Stimulated activated CD4-positive, alpha-beta T cell treated with anti-CD3 and anti-CD28 coated beads, Interleukin-2, amount 100 ng/mL, for 4 hours (primary cell): Measurements from ENCODE around the gene DUSP2.
"Not testable (repeated sequence)": the region's sequence is repeated elsewhere in the genome, so short reads cannot be mapped to it uniquely, and the experiment has no call there.

Experiments used
- DNase-seq: peaks from one replicate; pipeline ENCODE4 v3.0.0-alpha.2; 2020; ENCODE audit warnings: low read depth

The DUSP2 gene

DNA sequence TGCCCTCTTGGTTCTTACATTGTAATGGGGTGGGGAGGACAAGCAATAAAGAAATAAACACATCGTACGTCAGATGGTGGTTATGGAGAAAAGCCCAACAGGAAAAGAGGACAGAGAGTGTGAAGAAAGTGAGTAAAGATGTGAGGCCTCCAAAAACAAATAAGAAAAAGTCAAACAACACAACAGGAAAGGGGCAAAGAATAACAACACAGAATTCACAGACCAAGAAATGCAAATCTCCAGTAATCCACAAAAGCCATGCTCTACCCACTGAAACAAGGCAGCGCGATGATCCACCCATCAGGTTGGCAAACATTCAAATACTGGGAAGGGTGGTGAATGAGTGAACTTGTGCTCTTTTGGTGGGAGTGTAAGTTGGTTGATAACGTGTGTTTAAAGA, 16.7 kb upstream of the DUSP2 start:
- no peak for DNase-seq

DNA sequence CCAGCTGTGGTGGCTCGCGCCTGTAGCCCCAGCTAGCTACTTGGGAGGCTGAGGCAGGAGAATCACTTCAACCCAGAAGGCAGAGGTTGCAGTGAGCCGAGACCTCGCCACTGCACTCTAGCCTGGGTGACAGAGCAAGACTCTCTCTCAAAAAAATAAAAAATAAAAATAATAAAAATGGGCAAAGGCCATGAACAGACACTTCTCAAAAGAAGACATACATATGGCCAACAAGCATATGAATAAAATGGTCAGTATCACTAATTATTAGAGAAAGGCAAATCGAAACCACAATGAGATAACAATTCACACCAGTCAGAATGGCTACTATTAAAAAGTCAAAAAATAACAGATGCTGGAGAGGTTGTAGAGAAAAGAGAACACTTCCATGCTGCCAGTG, 15.1 kb upstream of the DUSP2 start:
- DNase-seq = not testable (repeated sequence)

DNA sequence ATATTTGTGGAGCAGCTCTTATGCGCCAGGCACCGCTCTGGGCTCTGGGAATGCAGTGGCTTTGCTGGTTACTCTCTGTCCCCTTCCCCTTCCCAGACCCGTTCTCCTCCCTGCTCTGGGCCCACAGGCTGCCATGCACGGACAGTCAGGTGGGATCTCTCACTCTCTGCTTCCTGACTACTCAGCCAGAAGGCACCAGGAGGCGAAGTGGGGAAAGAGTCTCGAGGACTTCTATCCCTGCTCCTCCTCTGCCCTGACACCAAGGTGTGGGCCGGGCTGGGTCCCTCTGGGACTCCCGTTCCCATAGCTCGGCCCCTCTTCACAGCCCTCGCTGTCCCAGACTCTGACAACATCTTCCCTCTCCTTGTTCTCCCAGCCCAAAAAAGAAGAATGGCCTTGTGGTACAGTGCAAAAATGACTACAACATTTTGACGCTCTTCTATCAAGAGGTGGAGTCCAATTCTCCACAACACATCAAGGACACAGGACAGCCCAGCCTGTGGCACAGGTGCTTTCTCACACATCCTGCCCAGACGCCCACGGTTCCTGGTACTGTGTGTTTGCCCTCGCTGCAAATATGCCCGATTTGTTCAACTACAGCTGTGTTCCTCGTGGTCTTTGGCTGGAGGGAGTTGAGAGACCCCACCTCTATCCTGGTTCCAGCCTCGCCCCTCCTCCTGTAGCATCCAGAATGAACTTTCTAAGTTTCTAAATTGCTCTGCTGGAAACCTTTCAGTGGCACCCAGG, 14.0 kb upstream of the DUSP2 start:
- DNase-seq = peak; percentile 52

DNA sequence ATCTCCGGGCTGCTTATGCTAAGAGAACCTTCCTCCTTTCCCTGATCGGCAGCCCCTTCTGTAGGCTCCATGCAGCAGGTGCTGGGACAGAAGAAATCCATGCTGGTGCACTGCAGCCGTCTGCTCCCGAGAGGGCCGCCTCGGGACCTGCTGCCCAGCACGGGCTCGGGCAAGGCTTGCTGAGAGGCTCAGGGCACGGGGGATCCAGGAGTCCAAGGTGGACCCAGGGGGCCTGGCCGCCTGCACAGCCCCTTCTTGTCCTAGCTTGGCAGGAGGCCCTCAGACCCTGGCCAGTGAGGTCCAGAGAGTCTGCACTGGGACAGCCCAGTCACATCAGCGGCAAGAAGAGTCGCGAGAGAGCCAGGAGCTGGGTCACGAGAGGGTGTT, 13.3 kb upstream of the DUSP2 start:
- no peak for DNase-seq

DNA sequence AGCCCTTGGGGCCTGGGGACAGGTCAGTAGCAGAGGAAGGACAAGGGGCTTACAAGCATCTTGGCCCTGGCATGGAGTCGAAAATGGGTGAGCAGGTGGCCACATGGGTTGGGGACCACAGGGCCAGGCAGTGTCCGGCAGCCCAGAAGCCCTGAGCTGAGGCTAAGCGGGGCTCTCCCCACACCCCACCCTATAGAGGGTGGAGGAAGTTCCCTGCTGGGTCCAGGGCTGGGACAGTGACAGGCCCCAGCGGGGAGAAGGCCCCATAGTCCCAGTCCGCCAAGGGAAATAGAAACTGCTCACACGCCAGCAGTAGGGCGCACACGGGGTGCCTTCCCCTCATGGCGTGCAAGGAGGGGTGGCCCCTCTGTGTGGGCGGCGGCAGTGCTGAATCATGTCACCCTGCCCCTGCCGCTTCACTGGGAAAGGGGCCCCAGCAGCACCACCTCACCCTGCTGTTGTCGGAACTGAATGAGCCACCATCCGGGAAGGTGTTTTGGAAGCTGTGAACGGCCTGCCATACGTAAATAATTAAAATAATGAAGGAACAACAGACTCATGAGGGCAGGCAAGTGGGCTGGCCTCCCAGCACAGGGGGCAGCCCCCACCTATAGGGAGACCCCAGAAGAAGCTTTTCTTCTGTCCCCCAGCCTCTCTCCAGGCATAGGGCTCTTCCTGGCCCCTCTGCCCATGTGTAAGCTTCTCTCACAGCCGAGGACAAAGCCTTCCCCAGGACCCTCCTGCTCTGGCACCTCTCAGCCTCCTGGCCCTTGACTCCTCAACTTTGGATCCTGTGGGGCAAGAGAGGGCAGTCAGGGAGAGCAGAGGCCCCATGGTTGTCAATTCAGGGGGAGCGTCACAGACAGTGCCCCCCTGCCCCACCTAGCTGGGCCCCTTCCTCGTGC, 12.7 kb upstream of the DUSP2 start:
- DNase-seq = peak; percentile 95

DNA sequence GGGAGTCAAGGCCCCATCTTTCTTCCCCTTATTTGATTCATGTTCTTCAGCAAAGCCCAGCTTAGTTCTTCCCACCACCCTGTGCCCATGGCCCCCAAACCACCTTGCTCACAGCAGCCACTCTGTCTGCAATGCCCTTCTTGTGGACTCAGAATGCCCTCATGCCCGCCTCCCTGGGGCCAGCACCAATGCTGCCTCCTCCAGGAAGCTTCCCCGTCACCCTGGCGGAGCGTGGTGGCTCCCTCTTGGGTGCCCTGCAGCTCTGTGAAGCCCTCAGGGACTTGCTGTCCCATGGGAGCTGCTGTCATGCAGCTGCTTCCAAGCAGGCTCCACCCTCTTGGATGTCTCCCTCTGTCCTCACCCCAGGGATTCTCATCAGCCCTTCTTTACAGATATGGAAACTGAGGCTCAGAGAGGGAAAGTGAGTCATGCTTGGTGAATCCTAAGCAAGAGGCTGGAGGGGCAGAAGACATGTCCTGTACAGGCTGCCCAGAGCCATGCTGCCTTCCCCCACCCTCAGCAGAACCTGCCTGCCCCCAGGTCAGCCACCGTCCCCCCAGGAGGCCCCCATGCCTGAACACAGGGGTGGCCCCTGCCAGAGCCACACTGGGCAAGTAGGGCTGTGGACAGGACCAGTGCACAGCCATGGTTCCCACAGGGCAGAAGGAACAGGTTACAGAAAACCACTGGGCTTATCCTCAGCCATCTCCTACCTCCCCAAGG, 11.8 kb upstream of the DUSP2 start:
- no peak for DNase-seq

DNA sequence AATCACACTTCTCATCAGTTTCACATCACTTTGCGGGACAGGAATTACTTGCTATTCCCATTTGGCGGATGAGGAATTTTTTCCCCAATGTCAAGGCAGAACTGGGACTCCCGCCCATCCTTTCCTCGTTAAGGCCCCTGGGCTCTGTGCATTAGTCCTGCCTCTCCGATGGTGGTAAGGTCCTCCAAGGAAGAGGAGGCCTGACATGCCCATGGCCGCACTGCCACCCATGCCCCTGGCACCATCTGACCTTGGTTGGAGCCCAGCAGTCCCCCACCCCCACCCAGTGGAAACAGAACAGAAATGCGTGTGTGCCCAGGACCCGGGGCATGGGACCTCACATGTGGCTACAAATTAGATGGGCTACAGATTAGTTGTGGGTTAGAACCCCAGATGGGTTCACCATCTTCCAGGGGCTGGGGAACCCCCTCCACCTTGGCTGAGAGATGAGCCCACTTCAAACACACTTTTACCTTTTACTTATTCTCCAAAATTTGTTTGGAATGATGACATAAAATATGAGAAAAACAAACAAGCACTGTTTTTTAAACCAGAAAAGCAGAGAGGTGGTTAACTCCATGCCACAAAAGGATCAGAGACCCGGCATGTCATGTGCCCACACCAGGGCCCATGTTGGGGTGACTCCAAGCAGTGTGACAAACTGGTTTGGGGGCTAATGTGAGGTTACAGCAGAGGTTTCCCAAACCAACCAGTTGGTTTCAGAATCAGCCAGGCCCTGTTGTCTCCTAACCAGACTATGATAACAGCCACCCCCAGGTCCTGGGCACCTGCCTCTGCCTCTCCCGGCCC, 11.0 kb upstream of the DUSP2 start:
- no peak for DNase-seq

DNA sequence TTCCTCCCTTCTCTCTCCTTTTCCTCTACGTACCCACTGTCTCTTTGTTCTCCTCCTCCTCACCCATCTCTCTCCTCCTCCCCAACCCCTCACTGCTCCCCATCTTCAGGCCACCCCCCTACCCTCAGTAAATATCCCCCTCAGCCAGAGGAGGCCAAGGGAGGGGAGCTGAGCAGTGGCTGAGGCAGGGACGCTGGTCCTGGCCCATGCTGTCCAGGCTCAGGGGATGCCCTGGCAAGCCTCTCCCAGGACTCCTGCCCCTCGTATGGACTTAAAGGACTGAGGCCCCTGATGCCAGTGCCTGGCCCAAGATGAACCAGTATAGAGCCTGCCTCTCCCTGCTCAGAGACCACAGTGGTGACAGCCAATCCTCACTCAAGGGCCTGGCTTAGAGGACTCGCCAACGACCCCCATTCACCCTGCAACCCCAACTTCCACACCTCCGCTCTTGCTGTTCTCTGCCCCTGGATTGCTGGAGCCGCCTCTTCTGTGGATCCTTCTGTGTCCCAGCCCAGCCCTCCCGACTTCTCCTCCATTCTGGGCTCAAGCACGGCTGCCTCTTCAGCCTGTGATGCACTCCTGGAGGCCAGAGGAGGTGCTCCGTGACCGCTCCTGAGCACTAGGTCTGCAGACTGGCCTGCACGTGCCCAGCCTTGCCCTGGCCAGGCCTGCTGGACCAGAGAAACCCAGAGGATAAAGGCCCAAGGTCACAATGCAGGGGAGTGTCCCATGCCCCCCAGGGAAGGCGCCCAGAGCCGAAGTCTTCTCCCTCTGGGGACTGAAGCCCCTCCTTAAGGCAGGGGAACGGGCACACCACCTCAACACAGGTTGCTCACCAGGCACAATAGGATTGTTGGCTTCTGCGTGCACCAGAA, 9.5 kb upstream of the DUSP2 start:
- DNase-seq = no peak

DNA sequence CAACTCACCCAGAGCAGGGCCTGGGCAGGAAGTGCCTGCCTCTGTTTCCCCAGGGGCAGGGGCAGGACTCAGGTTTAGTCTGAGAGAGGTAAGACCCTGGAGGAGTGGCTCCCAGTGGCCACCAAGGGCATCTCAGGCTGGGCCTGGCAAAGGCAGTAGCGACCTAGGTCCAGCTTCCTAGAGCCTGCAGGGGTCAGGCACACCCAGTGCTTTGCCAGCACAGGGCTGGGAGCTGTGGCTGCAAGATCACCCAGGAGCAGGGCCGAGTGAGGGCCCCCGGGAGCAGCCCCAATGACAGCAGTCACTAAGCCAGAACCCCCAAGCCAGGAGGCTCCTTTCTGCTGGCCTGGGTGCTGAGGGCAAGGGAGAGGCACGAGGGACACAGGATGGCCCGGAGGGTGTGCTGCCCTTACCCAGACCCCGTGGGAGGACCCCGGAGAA, 8.8 kb upstream of the DUSP2 start:
- no peak for DNase-seq

DNA sequence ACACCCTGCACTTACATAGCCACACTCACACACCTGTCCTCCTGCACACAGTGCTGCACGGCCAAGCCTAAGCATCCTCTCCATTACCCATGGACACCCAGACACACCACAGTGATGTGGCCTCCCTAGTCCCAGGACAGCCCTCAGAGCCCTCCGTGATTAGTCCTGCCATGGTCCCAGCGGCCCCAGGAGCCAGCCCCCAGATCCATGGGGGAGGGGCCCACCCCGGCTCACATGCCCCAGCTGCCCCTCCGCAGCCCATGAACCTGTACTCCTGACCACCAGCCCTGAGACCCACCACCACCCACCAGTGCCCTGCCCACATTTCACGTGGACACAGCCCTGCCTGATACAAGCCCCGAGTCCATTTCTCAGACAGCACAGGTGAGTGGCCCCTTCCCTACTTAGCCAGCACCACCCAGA, 8.1 kb upstream of the DUSP2 start:
- no peak for DNase-seq

DNA sequence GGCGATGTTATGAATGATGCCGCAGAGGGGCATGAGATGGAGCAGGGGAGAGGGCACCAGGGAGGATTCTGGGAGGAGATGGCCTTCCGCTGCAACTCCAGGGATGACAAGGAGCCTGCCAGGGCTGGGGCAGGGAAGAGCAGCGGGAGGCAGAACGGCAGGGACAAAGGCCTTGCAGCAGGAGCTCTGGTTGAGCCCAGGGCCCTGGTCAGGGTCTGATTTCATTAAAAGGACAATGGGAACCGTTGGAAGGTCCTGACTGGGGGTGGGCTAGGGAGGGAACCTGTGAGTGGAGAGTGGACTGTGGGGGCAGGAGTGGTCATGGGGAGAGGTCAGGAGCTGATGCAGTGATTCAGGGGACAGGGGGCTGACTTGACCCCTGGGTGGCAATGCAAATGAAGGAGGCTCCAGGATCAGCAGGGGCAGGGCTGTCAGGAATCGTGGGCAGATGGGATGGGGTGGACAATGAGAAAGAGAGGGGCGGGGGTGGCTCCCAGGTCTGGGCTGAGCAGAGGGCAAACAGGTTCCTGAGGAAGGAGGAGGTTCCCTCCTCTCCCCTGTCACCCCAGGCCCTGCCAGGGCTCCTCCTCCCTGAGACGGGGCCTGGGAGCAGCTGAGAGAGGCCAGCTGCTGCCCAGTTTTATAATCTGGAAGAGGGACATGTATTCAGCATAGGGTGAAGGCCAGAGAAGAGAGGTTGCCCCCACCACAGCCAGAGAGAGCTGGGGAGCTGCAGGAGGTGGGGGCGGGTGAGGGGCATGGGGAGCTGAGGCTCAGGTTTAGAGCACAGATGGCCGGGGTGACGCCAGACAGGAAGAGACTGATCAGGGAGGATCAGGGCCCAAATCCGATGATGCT, 7.3 kb upstream of the DUSP2 start:
- no peak for DNase-seq

DNA sequence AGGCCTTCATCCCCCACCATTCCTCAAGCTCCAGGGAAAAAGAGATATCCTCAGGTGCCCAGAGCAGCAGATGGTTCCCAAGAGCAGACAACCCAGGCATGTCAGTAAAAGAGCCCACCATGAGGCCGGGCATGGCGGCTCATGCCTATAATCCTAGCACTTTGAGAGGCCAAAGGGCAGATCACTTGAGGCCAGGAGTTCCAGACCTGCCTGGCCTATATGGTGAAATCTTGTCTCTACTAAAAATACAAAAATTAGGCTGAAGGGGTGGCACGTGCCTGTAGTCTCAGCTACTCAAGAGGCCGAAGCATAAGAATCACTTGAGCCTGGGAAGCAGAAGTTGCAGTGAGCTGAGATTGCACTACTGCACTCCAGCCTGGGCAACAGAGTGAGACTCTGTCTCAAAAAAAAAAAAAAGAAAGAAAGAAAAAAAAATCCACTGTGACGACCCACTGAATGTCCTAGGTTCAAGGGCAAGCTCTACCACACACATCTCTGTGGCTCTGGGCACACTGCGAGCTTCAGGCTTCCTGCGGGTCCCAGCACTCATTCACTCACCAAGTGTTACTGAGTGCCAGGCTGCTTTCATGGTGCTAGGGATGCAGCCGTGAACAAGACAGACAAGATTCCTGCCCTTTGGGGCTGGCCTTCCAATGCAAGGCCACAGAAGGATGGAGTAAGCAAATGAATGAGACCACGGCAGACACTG, 6.5 kb upstream of the DUSP2 start:
- DNase-seq = no peak

DNA sequence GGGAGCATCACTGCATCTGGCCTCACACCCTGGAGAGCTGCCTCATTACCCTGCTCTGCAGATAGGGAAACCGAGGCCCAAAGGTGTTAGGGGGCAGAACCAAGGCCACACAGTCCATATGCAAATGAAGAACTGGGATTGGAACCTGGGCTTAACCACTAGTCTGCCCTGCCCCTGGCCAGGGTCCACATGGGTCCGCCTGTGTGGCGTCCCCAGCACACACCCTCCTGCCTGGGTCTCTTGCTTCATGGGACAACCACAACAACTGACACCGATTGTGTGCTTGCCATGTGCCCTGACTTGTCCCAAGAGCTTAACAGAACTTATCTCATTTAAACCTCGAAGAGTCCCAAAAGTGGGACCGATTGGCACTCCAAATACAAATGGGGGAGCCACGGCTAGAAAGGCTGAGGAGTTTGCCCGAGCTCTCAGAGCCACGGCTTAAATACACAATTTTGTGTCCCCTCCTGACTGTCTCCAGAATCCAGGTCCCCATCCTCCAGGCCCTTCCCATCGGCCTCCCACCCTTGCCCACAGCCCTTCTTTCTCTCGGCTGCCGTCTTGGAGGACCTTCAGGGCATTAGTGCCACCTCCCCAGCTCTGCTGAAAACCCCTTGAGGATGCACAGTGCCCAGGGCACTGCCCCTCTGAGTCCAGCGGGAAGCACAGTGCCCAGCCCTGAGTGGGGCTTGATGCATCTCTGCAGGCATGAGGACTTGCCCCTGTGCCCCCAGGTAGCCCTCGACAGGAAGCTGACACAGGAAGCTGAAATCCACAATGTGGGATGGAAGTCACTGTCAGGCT, 5.8 kb upstream of the DUSP2 start:
- no peak for DNase-seq

DNA sequence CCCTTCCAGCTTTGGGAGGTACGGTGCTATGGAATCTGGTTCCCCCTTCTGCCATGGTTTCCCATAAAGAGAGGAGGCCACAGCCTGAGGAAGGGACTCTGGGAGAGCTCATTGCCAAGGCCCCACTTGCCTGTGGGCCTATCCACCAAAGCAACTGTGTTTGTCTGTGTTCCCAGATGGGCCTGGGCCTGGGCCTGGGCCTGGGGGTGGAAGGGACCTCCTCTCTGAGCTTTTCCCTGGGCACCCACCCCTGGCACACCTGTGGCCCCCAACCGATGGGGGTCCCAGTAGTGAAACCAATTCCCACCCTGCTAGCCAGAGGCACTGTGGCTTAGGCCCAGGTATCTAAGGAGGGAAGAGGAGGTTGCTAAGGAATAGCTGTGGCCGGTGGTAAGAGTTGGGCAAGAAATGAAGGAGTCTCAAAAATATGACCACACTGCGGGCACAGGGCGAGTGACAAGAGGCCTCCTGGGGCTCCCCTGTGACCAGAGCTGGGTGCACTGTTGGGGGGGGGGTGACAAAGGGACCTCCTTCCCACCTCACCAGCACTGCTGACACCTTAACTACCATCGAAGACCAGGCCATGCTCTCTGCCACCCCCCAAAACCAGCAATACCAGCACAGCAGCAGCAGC, 4.9 kb upstream of the DUSP2 start:
- no peak for DNase-seq

DNA sequence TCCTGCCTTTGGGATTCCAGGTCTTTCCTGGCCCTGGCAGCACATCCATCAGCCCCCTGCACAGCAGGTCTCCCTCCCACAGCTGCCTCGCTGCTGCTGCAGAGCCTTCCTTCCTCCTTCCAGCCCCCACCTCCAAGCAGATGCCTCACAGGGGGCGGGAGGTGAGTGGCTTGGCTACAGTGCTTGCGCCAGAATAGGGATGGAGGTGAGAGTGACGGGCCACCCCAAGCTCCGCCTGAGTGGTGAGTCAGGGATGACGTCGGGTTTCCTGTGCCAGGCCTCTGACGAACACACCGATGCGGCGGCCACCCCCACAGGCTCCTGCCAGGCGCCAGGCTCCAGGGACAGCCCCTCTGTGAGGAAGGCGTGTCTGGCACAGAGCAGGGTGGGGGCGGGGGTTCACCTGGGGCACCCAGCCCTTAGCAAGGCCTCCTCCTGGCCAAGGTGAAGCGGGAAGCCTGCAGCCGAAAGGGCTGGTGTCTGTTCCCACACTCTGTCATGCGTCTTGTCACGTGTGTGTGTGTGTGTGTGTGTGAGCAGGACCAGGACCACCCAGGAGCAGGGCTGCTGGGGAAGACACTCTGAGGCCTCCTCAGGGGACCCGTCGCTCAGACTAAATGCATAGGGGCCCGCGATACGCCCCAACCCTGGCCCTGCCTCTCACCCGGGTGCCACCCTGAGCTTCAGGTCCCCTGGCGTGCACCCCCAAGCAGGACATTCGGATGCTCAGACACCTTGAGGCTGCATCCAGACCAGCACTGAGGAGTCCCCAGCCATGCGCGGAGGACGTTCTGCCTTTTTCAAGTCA, 3.4 kb upstream of the DUSP2 start:
- peak; percentile 99 for DNase-seq

DNA sequence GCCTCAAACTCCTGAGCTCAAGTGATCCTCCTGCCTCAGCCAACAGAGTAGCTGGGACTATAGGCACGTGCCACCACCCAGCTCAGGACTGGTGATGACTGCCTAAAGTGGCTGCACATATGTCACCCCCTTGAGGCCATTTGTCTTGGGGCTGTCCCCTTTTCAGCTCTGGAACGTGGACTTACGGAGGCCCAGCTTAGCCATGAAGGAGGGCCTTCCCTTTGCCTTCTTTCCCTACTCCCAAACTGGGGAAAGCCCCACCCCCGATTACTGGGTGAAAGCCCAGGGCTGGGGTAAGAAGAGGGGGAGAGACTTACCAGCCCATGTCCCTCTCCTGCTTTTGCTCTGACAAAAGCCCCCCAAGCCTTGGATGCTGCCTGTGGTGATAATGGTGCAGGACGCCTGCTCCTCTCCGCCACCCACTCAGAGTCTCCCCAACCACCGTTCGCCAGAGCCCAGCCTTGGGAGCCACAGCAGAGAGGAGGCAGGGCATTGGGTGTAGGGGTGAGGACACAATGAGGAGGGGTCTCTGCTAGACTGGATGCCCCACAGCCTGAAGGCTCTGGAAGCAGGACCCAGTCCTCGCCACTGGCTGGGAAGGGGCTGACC, 2.5 kb upstream of the DUSP2 start:
- DNase-seq = no peak
